GM21825 (cell line): ENCODE results near the gene PCGF2.
"Not testable (repeated sequence)": the region's sequence is repeated elsewhere in the genome, so short reads cannot be mapped to it uniquely, and the experiment has no call there.

ENCODE experiments used
- ATAC-seq: cut with Tn5 transposase; IDR thresholded peaks from one replicate; pipeline ENCODE4 v1.9.1; 2021; ENCODE audit warnings: mild to moderate bottlenecking, moderate library complexity; ENCODE audit not compliant: unreplicated experiment

PCGF2 gene

GRCh38 chr17:38738007-38738662 lies 10.0 kb downstream of the PCGF2 start:
- no peak for ATAC-seq

GRCh38 chr17:38735161-38735997 lies 12.8 kb downstream of the PCGF2 start:
- ATAC-seq = no peak

- ATAC-seq = no peak
These were observed 13.9 kb downstream of the PCGF2 start for GRCh38 chr17:38733982-38734973.

GRCh38 chr17:38733282-38733981 lies 14.7 kb downstream of the PCGF2 start:
- ATAC-seq = no peak

GRCh38 chr17:38732376-38733281 lies 15.5 kb downstream of the PCGF2 start:
- ATAC-seq = no peak

- ATAC-seq = no peak
These were observed 16.4 kb downstream of the PCGF2 start for GRCh38 chr17:38731526-38732294.

- ATAC-seq = no peak
These were observed 17.4 kb downstream of the PCGF2 start for GRCh38 chr17:38730526-38731379.

GRCh38 chr17:38729886-38730525 lies 18.1 kb downstream of the PCGF2 start, which contains the start of gene CISD3:
CISD3 (plus strand) TSS chr17:38730341; CDS start chr17:38730359, 18 bp downstream.
- ATAC-seq = peak; percentile 74

- no peak for ATAC-seq
These were observed 18.7 kb downstream of the PCGF2 start for GRCh38 chr17:38729368-38729885.

GRCh38 chr17:38728290-38728831 lies 19.8 kb downstream of the PCGF2 start:
- ATAC-seq = no peak

GRCh38 chr17:38727736-38728135 lies 20.4 kb downstream of the PCGF2 start:
- ATAC-seq = no peak

- ATAC-seq = not testable (repeated sequence)
These were observed 22.0 kb downstream of the PCGF2 start for GRCh38 chr17:38726145-38726544.

- ATAC-seq = no peak
These were observed 23.1 kb downstream of the PCGF2 start for GRCh38 chr17:38725066-38725465.

- no peak for ATAC-seq
These were observed 23.7 kb downstream of the PCGF2 start for GRCh38 chr17:38724337-38724988.

GRCh38 chr17:38721802-38722201 lies 26.3 kb downstream of the PCGF2 start:
- no peak for ATAC-seq

- ATAC-seq = no peak
These were observed 27.2 kb downstream of the PCGF2 start for GRCh38 chr17:38720941-38721340.
